H1 (cell line): ENCODE measurements around the gene FOXP2.
"Not testable (repeated sequence)": the region's sequence is repeated elsewhere in the genome, so short reads cannot be mapped to it uniquely, and the experiment has no call there.

ENCODE experiments used
- BRCA1 ChIP-seq: IDR thresholded peaks from 2 replicates; pipeline ENCODE4 v1.6.1; 2012; ENCODE audit warnings: low read depth, low read length, improper control_type of control experiment
- CHD1 ChIP-seq: IDR thresholded peaks from 2 replicates; pipeline ENCODE4 v1.6.1; 2012; ENCODE audit warnings: low read depth, low read length, improper control_type of control experiment
- CREB1 ChIP-seq: IDR thresholded peaks from 2 replicates; pipeline ENCODE4 v1.6.1; 2012; ENCODE audit warnings: inconsistent platforms
- CTCF ChIP-seq, 3 experiments: IDR thresholded peaks; 1 replicate in 2 of 3; 2 replicates in 1 of 3; pipeline versions ENCODE4 v1.5.1 to v1.6.1; 2011; ENCODE audit warnings: low read length in 3 of 3, mild to moderate bottlenecking in 3 of 3, inconsistent platforms in 2 of 3, low read depth in 1 of 3, moderate library complexity in 1 of 3; ENCODE audit not compliant: insufficient read depth in 1 of 3; ENCODE audit errors: control extremely low read depth in 1 of 3
- EZH2 ChIP-seq: fragments of 200-600 bp; sonication (generic); IDR thresholded peaks from 2 replicates; pipeline ENCODE4 v1.7.1; 2012; ENCODE audit warnings: low read depth, mild to moderate bottlenecking, moderate library complexity, low read length, inconsistent platforms; ENCODE audit not compliant: severe bottlenecking
- JUND ChIP-seq: IDR thresholded peaks from 2 replicates; pipeline ENCODE4 v1.6.1; 2011; ENCODE audit warnings: mild to moderate bottlenecking, improper control_type of control experiment, low read length
- MAX ChIP-seq: IDR thresholded peaks from 2 replicates; pipeline ENCODE4 v1.6.1; 2012; ENCODE audit warnings: inconsistent platforms
- POLR2A ChIP-seq, 2 experiments: IDR thresholded peaks; 1 replicate in 1 of 2; 2 replicates in 1 of 2; pipeline ENCODE4 v1.6.1; 2011; ENCODE audit warnings: low read depth in 2 of 2, low read length in 2 of 2, mild to moderate bottlenecking in 2 of 2; ENCODE audit errors: control extremely low read depth in 1 of 2
- POLR2AphosphoS5 ChIP-seq: IDR thresholded peaks from 2 replicates; pipeline ENCODE4 v1.6.1; 2011; ENCODE audit warnings: low read depth, low read length
- RAD21 ChIP-seq, 2 experiments: IDR thresholded peaks in 1 of 2; conservative IDR thresholded peaks in 1 of 2; 2 replicates each; pipeline ENCODE4 v1.6.1; 2011; ENCODE audit warnings: low read depth in 2 of 2, low read length in 2 of 2, improper control_type of control experiment in 1 of 2, inconsistent platforms in 1 of 2, mild to moderate bottlenecking in 1 of 2, moderate library complexity in 1 of 2
- RXRA ChIP-seq: IDR thresholded peaks from 2 replicates; pipeline ENCODE4 v1.6.1; 2011; ENCODE audit warnings: low read depth, mild to moderate bottlenecking, low read length, moderate library complexity; ENCODE audit not compliant: insufficient read depth
- TAF1 ChIP-seq: IDR thresholded peaks from 2 replicates; pipeline ENCODE4 v1.6.1; 2011; ENCODE audit warnings: mild to moderate bottlenecking, low read depth, low read length
- ZNF274 ChIP-seq: IDR thresholded peaks from 2 replicates; pipeline ENCODE4 v1.7.0; 2012; ENCODE audit warnings: low read length, borderline replicate concordance; ENCODE audit errors: extremely low read depth

GRCh38 chr7:114580963-114581362 is 166.3 kb downstream of the FOXP2 start:
- TF ChIP-seq EZH2; ZNF274; TAF1; RAD21 (IDR thresholded peaks at IDR 0.05 in 1 of 2, conservative IDR thresholded peaks at IDR 0.05 in 1 of 2; ENCODE audit: low read depth in 2 of 2, low read length in 2 of 2); CHD1; POLR2AphosphoS5; JUND; CREB1; POLR2A (IDR thresholded peaks at IDR 0.05; ENCODE audit: control extremely low read depth in 1 of 2, low read depth in 2 of 2, low read length in 2 of 2); CTCF (IDR thresholded peaks at IDR 0.05; ENCODE audit: control extremely low read depth in 1 of 3, insufficient read depth in 1 of 3, low read depth in 1 of 3, low read length in 3 of 3); MAX; RXRA; BRCA1: not testable (repeated sequence)
